Activated CD4-positive, CD25-positive, alpha-beta regulatory T cell treated with anti-CD3 and anti-CD28 coated beads, Interleukin-2, amount 50 U/mL, for 24 hours (primary cell): ENCODE measurements around the gene SPAAR.
A peak's percentile ranks its signal among the peaks of the same experiment; 100 is the strongest.
"Not testable (repeated sequence)": the region's sequence is repeated elsewhere in the genome, so short reads cannot be mapped to it uniquely, and the experiment has no call there.

Source experiments
- ATAC-seq, 2 donors: fragments of 150-1000 bp; cut with Tn5 transposase; one replicate each; pipeline ENCODE4 v1.10.0; 2021; ENCODE audit warnings: mild to moderate bottlenecking in 1 of 2, moderate library complexity in 1 of 2

Gene SPAAR, protein sequence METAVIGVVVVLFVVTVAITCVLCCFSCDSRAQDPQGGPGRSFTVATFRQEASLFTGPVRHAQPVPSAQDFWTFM

DNA sequence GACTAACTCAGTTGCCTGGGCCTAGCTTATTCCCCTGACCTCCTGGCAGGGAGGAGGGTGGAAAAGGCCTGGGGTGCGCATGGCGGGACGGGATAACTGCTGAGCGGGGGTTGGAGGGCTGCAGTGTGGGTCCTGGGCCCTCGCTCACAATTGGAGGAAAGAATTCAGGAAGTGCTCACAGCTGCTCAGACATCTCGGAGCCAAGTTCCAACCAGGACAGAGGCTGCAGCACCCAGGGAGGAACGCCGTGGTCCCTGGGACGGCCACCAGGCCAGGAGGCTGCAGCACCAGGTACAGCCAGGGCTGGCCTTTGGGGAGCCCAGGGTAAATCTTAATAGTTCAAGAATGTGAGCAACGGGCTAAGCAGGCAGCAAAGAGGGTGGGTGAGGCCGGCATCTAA, at the start of gene SPAAR:
Gene SPAAR, plus strand, starts transcription at position 217 of the 400 bp plus-strand sequence. CDS start 974 bp downstream, outside the sequence.
- no peak for ATAC-seq

DNA sequence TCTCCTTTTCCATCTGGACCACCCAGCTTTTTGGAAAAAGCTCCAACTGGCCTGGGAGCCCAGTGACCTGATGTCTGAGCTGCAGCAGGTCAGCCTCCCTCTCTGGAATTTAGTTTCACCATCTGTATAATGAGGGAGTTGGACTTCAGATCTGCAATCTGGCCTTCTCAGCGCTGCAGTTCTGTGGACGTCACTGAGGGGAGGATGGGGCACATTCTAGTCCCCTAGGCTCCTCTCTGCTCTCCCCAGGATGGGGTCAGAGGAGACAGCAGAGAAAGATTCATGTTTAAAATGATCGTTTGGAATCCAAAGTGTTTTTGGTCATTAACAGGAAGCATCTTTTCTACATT, 49.3 kb upstream of the SPAAR start:
- ATAC-seq = no peak

DNA sequence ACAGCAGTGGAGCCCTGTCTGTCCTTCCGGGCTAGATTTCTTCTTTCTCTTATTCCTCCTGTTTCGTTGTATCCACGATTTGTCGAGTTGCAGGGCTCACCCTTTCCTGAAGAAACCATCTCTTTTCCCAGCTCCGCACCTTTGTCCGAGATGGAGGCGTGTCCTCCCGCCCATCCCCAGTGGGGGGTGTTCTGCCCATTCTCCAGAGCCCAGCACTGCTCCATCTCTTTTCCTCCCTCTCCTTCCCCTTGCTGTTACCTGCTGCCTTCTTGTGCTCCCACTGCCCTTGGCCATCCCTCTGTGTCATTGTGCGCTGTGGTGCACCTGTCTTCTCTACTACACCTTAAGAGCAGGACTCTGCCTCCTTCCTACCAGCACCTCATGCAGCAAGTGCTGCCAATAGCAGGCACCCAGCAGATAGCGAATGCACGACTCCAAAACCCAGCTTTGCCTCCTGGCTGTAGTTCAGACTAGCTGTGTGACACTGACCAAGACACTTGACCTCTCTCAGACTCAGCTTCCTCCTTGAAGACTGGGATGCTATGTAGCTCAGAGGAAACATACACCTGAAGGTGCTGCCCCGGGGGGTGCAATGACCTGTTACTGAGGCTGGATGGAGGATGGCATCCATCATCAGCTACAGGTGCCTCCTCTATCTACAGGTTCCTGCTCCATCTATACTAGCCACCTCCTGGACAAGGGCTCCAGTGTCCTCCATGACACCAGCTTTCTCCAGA, 48.0 kb upstream of the SPAAR start:
- ATAC-seq = no peak

DNA sequence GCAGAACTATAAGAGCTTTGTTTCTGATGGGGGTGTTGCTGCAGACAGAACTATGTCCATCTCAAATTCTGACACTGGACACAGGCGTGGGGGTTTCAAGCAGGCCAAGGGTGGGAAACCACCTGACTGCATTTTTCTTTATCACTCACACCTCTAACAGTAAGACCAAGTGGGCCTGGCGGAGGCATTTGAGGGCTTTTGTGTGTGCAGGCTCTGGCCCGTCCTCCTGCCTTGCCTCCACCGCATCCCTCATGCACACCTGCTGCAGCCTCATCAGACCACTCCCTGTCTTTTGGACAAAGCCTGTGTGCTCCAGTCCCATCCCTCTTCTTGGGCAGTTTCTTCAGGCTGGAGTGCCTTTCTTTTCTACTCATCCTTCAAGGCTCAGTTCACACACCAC, 47.0 kb upstream of the SPAAR start:
- no peak for ATAC-seq

DNA sequence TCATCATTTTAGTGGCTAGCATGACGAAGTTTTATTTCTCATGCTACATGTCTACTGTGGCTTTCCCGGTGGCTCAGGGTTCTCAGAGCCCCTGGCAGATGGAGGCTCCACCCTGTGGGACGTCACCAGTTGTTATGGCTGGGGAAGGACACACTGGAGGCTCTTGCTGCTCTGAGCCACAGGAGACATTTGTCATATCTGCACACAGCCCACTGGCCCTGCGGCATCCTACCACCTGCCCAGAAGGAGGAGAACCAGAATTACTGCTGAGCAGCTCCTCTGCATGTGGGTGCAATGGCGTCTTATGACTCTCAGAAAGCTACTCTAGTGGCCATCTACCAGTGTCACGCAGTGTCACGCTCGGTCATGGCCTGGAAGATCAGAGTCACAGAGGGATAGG, 45.7 kb upstream of the SPAAR start:
- no peak for ATAC-seq

DNA sequence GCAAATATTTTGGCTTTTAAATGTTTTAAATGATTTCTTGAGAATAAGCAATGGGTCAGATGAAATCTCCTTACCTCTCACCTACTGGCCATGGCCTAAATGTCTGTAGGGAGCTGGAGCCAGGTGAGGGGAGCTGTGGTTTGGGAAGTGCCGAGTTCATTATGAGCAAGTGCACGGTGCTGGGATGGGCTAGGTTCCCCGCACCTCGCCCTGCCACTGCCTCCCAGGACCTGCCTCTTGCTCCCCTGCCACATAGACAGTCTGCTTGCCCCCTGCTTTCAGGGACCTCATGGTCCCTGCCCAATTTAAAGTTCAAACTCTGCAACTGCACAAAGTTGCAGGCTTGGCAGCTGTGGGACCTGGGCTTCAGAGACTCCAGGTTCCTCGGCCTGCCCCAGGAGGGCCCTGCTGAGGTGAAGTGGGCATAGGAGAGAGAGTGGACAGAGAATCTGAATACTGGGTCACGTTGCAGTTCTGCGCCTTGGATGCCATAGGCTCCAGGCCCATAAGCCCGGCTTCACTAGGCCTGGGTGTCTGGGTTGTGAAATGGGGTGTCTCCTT, 44.5 kb upstream of the SPAAR start:
- ATAC-seq = no peak

DNA sequence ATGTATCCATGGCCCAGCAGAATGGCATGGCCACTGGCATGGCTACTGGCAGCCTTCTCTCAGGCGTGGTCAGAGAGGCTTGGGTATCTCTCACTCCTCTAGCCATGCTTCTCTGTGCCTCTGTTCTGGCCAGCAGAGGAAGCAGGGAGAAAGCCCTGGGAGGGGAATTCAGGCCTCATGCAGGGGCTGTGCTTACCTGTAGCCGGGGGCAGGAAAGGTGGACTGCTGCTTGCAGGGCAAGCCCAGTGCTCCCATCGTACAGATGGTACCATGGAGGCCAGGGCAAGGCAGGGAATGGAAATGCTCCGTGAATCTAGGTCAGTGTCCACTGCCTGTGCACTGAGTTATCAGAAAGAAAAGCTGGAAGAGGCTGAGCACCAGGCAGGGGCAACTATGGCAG, 41.8 kb upstream of the SPAAR start:
- ATAC-seq = no peak

DNA sequence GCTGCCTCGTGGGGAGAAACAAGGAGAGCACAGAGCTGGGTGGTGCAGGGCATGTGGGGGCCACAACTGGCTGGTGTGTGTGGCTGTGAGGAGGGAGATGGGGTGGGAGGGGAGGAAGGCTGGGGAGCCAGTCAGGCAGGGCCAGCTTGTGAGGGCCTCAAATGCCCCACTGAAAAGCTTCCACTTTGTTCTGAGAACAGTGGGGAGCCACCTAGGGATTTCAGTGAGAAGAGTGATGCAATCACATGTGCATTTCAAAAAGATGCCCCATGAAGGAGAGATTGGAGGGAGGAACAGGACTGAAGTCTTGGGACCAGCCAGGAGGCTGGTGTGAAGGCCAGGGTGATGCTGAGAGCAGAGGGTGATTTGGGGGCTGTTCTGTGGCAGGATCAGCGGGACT, 40.4 kb upstream of the SPAAR start:
- ATAC-seq = no peak

DNA sequence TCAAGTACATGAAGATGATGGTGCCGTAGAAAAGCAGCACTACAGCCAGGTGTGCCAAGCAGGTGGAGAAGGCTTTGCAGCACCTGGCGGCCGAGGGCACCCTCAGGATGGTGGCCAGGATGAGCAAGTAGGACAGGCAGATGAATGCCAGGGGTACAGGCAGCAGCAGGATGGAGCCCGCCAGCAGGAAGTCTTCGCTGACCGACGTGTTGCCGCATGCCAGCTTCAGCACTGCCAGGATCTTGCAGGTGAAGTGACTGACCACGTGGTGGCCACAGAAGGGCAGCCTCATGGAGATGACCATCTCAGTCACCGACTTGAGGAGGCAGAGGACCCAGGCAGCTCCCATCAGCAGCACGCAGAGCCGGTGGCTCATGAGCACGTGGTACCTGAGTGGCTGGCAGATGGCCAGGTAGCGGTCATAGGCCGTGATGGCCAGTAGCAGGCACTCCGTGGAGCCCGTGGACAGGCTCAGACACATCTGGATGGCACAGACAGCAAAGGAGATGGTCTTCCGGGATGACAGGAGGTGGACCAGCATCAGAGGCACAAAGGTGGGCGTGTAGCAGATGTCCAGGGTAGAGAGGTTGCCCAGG, 39.6 kb upstream of the SPAAR start:
- no peak for ATAC-seq

DNA sequence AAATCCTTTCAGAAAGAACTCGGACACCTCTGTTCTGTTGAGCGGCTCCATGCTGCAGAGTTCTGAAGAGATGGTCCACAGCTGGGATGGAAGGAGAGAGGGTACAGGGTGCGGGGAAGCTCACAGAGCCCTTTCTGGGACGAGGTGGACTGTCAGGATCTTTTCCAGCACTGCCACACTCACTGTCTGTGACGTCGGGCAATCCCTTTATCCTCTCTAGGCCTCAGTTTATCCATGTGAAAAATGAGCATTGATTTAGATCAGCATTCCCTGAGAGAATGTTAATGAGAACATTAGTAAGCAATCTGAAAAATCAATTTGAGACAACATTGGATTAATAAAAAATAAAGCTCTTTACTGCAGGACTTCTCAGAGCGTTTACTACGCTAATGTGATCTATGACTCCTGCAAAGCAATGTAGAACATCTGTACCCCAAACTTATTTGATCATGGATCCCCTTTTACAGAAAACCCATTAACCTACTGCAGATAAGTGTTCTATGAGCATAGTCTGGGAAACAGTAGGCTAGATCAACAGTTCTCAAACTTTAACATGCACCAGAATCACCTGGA, 38.9 kb upstream of the SPAAR start, which contains the start of gene OR13J1:
Gene OR13J1, minus strand, starts transcription at position 51 of the 573 bp plus-strand sequence. Its CDS starts 0 bp downstream, at position 51.
- no peak for ATAC-seq

DNA sequence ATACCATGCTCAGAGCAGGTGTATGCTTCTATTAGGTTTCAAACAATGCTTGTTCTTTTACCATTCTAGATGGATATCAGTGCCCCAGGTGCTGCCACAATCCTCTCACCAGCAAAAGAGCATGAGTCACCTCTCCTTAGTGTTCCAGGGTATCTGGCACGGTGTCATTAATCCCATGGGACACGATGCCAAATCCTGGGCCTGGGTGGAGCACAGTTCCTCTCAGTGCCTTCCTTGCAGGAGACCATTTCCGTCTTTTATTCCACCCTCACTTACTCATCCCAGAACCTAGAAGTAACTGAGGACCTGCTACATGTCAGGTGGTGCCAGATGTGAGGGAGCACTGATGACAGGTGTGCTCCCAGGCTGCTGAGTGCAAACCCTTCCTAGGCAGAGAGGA, 37.7 kb upstream of the SPAAR start:
- no peak for ATAC-seq

DNA sequence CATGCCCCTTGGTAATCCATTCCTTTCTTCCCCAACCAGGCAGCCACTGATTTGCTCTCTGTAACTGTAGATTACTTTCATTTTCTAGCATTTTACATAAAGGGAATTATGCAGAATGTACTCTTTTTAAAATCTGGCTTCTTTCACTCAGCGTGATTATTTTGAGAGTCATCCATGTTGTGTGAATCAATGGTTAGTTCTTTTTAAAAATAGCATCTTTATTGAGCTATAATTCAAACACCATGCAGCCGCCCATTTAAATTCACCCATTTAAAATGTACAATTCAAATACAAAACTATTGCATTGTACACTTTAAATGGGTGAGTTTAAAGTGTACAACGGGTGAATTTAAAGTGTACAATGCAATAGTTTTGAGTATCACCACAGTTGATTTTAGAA, 36.8 kb upstream of the SPAAR start:
- ATAC-seq = no peak

DNA sequence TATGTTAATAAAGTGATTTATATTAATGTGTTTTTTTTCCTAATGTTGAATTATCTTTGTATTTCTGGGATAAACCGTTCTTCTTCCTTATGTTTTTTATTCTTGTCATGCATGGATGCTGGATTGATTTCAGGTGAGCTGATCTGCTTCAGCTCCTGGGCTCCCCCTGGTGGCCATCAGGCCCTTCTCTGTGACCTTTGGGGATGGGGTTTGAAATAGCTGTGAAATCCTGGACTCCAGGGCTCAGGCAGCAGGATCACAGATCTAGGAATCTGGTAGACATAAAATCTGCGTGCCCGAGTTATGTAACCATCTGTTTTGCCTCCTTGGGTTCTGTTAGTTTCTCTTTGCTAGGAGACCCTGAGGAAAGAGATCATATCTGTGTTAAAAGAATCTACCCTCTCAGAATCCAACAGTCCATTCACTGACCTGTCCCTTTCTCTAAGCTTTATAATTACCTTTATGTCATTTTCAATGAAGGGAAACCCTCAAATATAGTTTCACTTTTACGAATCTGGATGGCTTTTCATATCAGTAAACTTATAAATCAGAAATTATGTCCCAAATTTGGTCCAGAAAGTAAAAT, 26.9 kb upstream of the SPAAR start:
- peak in 1 of 2 donors; percentile 62 for ATAC-seq

DNA sequence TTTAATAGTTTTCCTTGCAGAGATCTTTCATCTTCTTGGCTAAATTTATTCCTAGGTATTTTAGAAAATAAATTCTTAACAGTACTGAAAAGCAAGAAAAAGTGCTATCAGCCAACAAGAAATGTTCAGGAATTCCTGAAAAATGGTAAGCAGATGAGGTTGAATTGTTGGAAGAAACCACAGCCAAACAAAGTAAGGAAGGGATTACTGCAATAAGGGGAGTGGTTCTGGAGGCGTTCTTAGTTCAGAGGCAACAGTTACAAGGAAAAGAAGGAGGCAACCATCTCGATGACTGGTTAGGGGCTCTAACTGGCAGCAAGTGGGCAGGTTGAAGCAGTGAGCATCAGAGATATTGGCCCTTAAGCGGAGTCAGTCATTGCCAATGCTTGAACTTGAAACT, 26.3 kb upstream of the SPAAR start:
- ATAC-seq = no peak

DNA sequence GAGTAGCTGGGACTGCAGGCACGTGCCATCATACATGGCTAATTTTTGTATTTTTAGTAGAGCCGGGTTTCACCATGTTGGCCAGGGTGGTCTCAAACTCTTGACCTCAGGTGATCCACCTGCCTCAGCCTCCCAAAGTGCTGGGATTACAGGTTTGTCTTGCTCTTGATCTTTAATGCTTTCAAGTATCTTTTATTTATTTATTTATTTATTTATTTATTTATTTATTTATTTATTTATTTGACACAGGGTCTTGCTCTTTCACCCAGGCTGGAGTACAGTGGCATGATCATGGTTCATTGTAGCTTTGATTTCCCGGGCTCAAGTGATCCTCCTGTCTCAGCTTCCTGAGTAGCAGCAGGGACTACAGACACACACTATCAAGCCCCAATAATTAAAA, 24.4 kb upstream of the SPAAR start:
- not testable (repeated sequence) for ATAC-seq

DNA sequence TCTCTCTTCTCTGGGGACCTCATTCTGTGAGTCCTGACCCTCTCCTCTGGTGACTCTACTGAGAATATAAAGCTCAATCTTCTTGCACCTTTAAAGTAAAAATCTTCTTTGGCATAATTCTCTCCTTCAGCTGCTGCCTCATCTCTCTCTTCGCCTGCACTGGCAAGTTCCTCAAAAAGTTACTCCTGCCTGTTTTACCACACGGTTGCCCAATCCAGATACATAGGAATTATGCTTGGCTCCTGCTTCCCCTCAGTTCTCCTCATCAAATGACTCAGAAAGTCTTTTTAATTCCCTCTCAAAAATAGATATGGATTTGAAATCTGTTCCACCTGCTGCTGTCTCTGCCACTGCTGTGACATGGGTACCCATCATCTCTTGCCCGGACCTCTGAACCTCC, 17.6 kb upstream of the SPAAR start:
- no peak for ATAC-seq

DNA sequence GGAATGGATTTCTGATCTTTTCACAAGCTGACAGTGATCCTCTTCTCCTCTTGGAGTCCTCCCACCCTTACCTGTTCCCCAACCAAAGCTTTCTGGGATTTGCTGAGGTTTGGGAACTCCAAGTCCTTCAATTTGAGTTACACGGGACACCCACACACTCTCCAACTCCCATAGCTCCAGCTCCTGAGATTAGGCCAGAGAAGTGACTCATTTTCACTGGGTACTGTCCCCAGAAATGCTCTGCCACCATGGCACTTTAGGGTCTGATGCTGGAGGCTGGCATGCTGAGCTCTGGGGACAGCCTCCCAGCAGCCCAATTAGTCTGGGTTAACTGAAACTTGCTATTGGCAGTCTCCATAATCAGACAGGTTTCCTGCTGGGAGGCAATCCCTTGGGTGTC, 17.2 kb upstream of the SPAAR start:
- no peak for ATAC-seq

DNA sequence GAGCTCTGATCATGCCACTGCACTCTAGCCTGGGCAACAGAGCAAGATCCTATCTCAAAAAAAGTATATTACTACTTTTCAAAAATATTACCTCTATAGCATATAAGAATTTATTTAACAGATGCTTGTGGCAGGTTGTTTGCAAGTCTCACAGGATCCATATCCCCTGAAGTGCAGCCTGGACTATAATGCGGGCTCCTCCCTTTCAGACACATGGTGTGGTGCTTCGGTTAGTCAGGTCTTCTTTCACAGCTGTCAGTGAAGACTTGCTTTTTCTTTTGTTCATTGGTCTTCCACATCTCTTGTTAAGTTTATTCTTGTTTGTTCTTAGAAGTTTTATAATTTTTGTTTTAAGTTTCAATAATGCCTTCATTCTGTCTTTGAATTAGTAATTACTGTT, 12.7 kb upstream of the SPAAR start:
- ATAC-seq = no peak

DNA sequence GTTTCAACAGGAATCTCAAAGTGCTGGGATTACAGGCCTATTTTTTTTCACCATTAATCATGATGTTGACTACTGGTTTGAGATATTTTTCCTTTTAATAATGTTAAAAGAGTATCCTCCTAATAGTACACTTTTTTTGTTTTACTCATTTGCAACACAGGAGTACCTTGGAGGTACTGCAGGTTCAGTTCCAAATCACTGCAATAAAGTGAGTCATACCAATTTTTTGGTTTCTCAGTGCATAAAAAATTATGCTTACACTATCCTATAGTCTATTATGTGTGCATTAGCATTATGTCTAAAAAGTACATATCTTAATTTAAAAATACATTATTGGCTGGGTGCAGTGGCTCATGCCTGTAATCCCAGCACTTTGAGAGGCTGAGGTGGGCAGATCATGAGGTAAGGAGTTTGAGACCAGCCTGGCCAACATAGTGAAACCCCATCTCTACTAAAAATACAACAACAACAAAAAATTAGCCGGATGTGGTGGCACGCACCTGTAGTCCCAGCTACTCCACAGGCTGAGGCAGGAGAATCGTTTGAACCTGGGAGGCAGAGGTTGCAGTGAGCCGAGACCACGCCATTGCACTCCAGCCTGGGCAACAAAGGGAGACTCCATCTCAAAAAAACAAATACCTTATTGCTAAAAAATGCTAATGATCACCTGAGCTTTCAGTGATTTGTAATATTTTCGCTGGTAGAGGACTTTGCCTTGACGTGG, 11.8 kb upstream of the SPAAR start:
- not testable (repeated sequence) for ATAC-seq

DNA sequence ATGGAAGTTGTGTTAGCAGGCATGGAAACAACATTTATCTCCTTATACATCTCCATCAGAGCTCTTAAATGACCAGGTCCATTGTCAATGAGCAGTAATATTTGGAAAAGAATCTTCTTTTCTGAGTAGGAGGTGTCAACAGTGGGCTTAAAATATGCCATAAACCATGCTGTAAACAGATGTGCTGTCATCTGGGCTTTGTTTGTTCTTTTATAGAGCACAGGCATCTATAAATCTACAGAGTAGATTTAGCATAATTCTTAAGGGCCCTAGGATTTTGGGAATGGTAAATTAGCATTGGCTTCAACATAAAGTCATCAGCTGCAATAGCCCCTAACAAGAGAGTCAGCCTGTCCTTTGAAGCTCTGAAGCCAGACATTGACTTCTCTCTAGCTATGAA, 11.0 kb upstream of the SPAAR start:
- no peak for ATAC-seq

DNA sequence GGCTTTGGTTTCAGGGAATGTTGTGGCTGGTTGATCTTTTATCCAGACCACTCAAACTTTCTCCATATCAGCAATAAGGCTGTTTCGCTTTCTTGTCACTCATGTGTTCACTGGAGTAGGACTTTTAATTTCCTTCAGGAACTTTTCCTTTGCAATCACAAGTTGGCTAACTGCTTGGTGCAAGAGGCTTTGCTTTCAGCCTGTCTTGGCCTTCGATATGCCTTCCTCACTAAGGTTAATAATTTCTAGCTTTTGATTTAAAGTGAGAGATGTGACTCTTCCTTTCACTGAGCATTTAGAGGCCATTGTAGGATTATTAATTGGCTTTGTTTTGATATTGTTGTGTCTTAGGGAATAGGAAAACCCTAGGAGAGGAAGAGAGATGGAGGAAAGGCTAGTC, 10.3 kb upstream of the SPAAR start:
- ATAC-seq = no peak

DNA sequence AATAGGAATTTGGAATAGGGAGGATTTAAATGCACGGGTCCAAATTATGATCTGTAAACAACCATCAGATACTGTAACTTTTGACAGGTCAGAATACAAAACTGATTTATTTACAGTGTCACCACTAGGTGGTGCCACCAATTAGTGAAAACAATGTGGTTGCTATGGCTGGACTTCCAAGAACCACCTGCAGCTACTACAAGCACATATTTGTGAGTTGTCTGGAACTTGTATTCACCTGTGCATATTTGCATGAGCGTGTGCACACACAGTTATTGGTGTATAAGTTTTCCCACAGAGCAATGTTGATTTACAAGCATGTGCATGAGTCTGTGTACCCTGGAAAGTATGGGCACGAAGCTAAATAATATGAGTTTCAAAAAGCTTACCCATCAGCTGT, 6.2 kb upstream of the SPAAR start:
- ATAC-seq = peak; percentile 45 to 48

DNA sequence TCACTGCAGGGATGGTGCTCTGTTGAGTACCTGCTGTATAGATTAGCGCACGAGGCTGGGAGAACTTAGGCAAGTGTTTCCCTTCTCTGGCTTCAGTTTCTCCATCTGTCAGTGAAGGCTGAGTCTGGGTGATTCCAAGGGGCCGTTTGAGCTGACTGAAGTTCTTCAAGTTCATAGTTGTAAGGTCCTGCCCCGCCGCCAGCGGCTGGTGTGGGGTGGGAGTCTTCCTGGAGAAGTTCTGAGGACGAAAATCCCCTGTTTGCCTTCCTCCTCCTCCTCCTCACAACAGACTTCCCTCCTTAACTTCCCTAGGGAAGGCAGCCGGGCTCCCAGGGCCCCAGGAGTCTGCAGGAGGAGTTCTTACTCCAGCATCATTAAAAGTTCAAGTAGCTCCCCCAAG, 5.0 kb upstream of the SPAAR start:
- ATAC-seq = no peak
